HepG2 (cell line): ENCODE data around the gene NUTF2. TPM values are rescaled to one million over a fixed set of nuclear protein-coding genes. Genes with fewer than 3 reads are reported as not detected.

ENCODE experiments used
- ATF7-NPFF ChIP-seq: sonication (generic); formaldehyde crosslinking; IDR thresholded peaks from 2 replicates; pipeline ENCODE4 v1.8.1; 2023; ENCODE audit warnings: mild to moderate bottlenecking, low read depth, missing genetic modification reagents, moderate library complexity
- E2F1 ChIP-seq: sonication (generic); formaldehyde crosslinking; IDR thresholded peaks from 2 replicates; pipeline ENCODE4 v1.5.0; 2020; ENCODE audit warnings: missing genetic modification reagents
- ELF3 ChIP-seq: IDR thresholded peaks from 2 replicates; pipeline ENCODE4 v1.6.1; 2016; ENCODE audit warnings: missing genetic modification reagents, missing compliant biosample characterization
- ELK4 ChIP-seq: sonication (generic); formaldehyde crosslinking; IDR thresholded peaks from 2 replicates; pipeline ENCODE4 v1.9.0; 2021; ENCODE audit warnings: missing genetic modification reagents, borderline replicate concordance
- GABPB1 ChIP-seq: IDR thresholded peaks from 2 replicates; pipeline ENCODE4 v1.6.1; 2016; ENCODE audit warnings: mild to moderate bottlenecking, missing genetic modification reagents, moderate library complexity, missing compliant biosample characterization
- KAT7 ChIP-seq: IDR thresholded peaks from 2 replicates; pipeline ENCODE4 v1.6.1; 2018; ENCODE audit warnings: borderline replicate concordance, missing compliant biosample characterization
- RBFOX2 ChIP-seq: fragments of 200-400 bp; formaldehyde crosslinking; IDR thresholded peaks from 2 replicates; pipeline ENCODE4 v1.6.1; 2017; ENCODE audit warnings: low read depth, mild to moderate bottlenecking, low read length
- SPEN ChIP-seq: sonication (generic); formaldehyde crosslinking; IDR thresholded peaks from 2 replicates; pipeline ENCODE4 v1.5.1; 2020; ENCODE audit warnings: low read depth, mild to moderate bottlenecking, missing genetic modification reagents
- THAP11 ChIP-seq: IDR thresholded peaks from 2 replicates; pipeline ENCODE4 v1.6.1; 2016; ENCODE audit warnings: missing biosample characterization, missing genetic modification reagents
- THAP9 ChIP-seq: sonication (generic); formaldehyde crosslinking; IDR thresholded peaks from 2 replicates; pipeline ENCODE4; 2020; ENCODE audit warnings: missing genetic modification reagents, mild to moderate bottlenecking, borderline replicate concordance
- ZBTB8A ChIP-seq: sonication (generic); formaldehyde crosslinking; IDR thresholded peaks from 2 replicates; pipeline ENCODE4 v1.4.0; 2020; ENCODE audit warnings: mild to moderate bottlenecking, low read depth, missing genetic modification reagents, borderline replicate concordance
- polyA plus RNA-seq, 8 experiments: library from polyadenylated mRNA; depleted of rRNA in 3 of 8; stranded (reverse) in 7 of 8; unstranded in 1 of 8; fragments of >200 nt; fragmentation: Illumina TruSeq in 4 of 8; extraction: Trizol in 4 of 8; gene quantifications; 2 replicates each; pipeline versions ENCODE4 v1.2.1 to v1.2.3, GENCODE V29; 2011 to 2016; ENCODE audit warnings: low read depth in 4 of 8, missing spikeins in 1 of 8, mixed read lengths in 1 of 8; ENCODE audit not compliant: insufficient read depth in 1 of 8
- total RNA-seq, 5 experiments: library from RNA; depleted of rRNA; stranded (reverse); fragments of >200 nt; fragmentation: Illumina TruSeq; extraction: Trizol; gene quantifications; 2 replicates each; pipeline ENCODE4 v1.2.3, GENCODE V29; 2016; ENCODE audit warnings: low read depth in 1 of 5
- TF ChIP-seq, protein P1 (sequence below): sonication (generic); formaldehyde crosslinking; IDR thresholded peaks from 2 replicates; pipeline ENCODE4 v1.4.0; 2020; ENCODE audit warnings: mild to moderate bottlenecking, missing genetic modification reagents
- TF ChIP-seq, protein P2 (sequence below): sonication (generic); formaldehyde crosslinking; IDR thresholded peaks from 2 replicates; pipeline ENCODE4 v1.4.0; 2020; ENCODE audit warnings: mild to moderate bottlenecking, missing genetic modification reagents, borderline replicate concordance
- TF ChIP-seq, protein P3 (sequence below): sonication (generic); formaldehyde crosslinking; IDR thresholded peaks from 2 replicates; pipeline ENCODE4 v1.5.1; 2020; ENCODE audit warnings: mild to moderate bottlenecking, missing genetic modification reagents, borderline replicate concordance

The NUTF2 gene
- total and polyA plus RNA-seq, 2 of the 13 experiments (the other 11 are each of a cell fraction or from before 2014, with no cell fraction given) = 168 to 214 TPM

DNA sequence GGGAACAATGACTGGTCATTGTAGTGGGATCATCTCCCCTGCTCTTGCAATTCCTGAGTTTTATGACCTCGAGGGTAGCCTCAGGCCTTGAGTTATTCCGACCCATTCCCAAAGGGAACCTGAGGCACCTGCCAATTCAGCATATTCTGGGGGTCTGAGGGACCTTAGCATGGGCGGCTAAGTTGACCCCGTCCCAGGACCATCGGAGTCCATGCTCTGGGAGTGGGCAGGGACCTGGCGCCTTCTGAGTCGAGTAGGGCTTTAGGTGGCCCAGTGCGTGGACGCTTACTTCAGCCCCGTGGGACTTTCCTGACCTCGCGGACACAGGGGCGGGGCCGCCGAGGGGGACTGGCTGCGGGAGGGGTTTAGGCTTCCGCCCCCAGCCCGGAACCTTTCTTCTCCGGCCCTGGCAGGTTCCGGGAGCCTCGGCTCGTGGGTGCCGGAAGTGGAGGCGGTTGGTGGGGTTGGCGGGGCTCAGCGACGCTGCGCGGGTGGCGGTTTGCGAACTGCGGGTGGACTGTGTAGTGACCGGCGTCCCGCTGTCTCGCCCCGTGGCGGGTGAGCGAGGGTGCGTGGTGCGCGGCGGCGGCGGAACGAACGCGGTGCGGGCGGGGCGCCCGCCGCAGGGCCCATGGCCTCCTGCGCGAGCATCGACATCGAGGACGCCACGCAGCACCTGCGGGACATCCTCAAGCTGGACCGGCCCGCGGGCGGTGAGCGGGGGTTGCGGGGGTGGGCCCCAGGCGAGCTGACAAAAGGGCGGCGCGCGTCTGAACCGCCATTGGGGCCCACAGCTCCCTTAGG, 26.1 kb downstream of the NUTF2 start, which contains the start of gene EDC4 (continued):
- TF ChIP-seq ATF7-NPFF (CRISPR knock-in tag) (peak; percentile 90), THAP9 (CRISPR knock-in tag) (peak; percentile 64; the same call in 1 of the 2 replicates), RBFOX2 (peak; percentile 94), KAT7 (CRISPR knock-in tag) (peak; percentile 95; the same call in 1 of the 2 replicates), SPEN (CRISPR knock-in tag) (peak; percentile 88), ZBTB8A (CRISPR knock-in tag) (no peak), THAP11 (CRISPR knock-in tag) (peak; percentile 96), GABPB1 (CRISPR knock-in tag) (peak; percentile 99), E2F1 (CRISPR knock-in tag) (peak; percentile 51; the same call in 1 of the 2 replicates), ELF3 (peak; percentile 92), ELK4 (CRISPR knock-in tag) (no peak)
- TF ChIP-seq, protein P1, sequence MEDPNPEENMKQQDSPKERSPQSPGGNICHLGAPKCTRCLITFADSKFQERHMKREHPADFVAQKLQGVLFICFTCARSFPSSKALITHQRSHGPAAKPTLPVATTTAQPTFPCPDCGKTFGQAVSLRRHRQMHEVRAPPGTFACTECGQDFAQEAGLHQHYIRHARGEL (CRISPR knock-in tag) = no peak
- TF ChIP-seq, protein P2, sequence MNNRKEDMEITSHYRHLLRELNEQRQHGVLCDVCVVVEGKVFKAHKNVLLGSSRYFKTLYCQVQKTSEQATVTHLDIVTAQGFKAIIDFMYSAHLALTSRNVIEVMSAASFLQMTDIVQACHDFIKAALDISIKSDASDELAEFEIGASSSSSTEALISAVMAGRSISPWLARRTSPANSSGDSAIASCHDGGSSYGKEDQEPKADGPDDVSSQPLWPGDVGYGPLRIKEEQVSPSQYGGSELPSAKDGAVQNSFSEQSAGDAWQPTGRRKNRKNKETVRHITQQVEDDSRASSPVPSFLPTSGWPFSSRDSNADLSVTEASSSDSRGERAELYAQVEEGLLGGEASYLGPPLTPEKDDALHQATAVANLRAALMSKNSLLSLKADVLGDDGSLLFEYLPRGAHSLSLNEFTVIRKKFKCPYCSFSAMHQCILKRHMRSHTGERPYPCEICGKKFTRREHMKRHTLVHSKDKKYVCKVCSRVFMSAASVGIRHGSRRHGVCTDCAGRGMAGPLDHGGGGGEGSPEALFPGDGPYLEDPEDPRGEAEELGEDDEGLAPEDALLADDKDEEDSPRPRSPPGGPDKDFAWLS (CRISPR knock-in tag) = 0 out of 2 replicates have a peak, but pooled peaks have one; percentile 47
- TF ChIP-seq, protein P3, sequence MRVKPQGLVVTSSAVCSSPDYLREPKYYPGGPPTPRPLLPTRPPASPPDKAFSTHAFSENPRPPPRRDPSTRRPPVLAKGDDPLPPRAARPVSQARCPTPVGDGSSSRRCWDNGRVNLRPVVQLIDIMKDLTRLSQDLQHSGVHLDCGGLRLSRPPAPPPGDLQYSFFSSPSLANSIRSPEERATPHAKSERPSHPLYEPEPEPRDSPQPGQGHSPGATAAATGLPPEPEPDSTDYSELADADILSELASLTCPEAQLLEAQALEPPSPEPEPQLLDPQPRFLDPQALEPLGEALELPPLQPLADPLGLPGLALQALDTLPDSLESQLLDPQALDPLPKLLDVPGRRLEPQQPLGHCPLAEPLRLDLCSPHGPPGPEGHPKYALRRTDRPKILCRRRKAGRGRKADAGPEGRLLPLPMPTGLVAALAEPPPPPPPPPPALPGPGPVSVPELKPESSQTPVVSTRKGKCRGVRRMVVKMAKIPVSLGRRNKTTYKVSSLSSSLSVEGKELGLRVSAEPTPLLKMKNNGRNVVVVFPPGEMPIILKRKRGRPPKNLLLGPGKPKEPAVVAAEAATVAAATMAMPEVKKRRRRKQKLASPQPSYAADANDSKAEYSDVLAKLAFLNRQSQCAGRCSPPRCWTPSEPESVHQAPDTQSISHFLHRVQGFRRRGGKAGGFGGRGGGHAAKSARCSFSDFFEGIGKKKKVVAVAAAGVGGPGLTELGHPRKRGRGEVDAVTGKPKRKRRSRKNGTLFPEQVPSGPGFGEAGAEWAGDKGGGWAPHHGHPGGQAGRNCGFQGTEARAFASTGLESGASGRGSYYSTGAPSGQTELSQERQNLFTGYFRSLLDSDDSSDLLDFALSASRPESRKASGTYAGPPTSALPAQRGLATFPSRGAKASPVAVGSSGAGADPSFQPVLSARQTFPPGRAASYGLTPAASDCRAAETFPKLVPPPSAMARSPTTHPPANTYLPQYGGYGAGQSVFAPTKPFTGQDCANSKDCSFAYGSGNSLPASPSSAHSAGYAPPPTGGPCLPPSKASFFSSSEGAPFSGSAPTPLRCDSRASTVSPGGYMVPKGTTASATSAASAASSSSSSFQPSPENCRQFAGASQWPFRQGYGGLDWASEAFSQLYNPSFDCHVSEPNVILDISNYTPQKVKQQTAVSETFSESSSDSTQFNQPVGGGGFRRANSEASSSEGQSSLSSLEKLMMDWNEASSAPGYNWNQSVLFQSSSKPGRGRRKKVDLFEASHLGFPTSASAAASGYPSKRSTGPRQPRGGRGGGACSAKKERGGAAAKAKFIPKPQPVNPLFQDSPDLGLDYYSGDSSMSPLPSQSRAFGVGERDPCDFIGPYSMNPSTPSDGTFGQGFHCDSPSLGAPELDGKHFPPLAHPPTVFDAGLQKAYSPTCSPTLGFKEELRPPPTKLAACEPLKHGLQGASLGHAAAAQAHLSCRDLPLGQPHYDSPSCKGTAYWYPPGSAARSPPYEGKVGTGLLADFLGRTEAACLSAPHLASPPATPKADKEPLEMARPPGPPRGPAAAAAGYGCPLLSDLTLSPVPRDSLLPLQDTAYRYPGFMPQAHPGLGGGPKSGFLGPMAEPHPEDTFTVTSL (CRISPR knock-in tag) = peak; percentile 37; the same call in 1 of the 2 replicates
